OCI-LY1 (cell line): ENCODE results near the gene GPR68.

Experiments used
- H2AFZ ChIP-seq: fragments of 200-600 bp; sonication (generic), shearing (Covaris generic); 2 replicates; pipeline ENCODE4 v1.6.0; 2014; ENCODE audit warnings: antibody characterized with exemption, mild to moderate bottlenecking, low read length
- H3F3A ChIP-seq: fragments of 200-600 bp; sonication (generic), shearing (Covaris generic); 2 replicates; pipeline ENCODE4 v1.6.0; 2014; ENCODE audit warnings: mild to moderate bottlenecking, antibody characterized with exemption, low read length, moderate library complexity; ENCODE audit not compliant: insufficient read depth
- H3K27ac ChIP-seq: fragments of 200-600 bp; sonication (generic); 2 replicates; pipeline ENCODE4 v1.5.1; 2014; ENCODE audit warnings: low read length, mixed run types, mild to moderate bottlenecking, low read depth; ENCODE audit not compliant: poor library complexity, severe bottlenecking
- H3K27me3 ChIP-seq: fragments of 200-600 bp; sonication (generic); 2 replicates; pipeline ENCODE4 v1.6.0; 2014; ENCODE audit warnings: antibody characterized with exemption, mild to moderate bottlenecking, low read length, moderate library complexity; ENCODE audit not compliant: insufficient read depth
- H3K36me3 ChIP-seq: fragments of 200-600 bp; sonication (generic); 2 replicates; pipeline ENCODE4 v1.6.1; 2014; ENCODE audit warnings: mild to moderate bottlenecking, antibody characterized with exemption, low read length, moderate library complexity, mixed read lengths; ENCODE audit not compliant: insufficient read depth
- H3K4me1 ChIP-seq: fragments of 200-600 bp; sonication (generic); 2 replicates; pipeline ENCODE4 v1.5.1; 2014; ENCODE audit warnings: mild to moderate bottlenecking, low read length, moderate library complexity; ENCODE audit not compliant: insufficient read depth, severe bottlenecking
- H3K4me2 ChIP-seq: fragments of 200-600 bp; sonication (generic), shearing (Covaris generic); 2 replicates; pipeline ENCODE4 v1.6.1; 2014; ENCODE audit warnings: low read length
- H3K4me3 ChIP-seq: fragments of 200-600 bp; sonication (generic); 2 replicates; pipeline ENCODE4 v1.5.1; 2014; ENCODE audit warnings: low read length, low read depth, mild to moderate bottlenecking, mixed read lengths; ENCODE audit not compliant: poor library complexity, severe bottlenecking
- H3K79me2 ChIP-seq: fragments of 200-600 bp; shearing (Covaris generic); 2 replicates; pipeline ENCODE4 v1.6.1; 2016; ENCODE audit warnings: mixed run types, low read length, mixed read lengths; ENCODE audit not compliant: insufficient read depth
- H3K9ac ChIP-seq: fragments of 200-600 bp; sonication (generic), shearing (Covaris generic); 2 replicates; pipeline ENCODE4 v1.6.1; 2014; ENCODE audit warnings: mild to moderate bottlenecking, low read length, mixed read lengths
- H3K9me2 ChIP-seq: fragments of 200-600 bp; sonication (generic), shearing (Covaris generic); 2 replicates; pipeline ENCODE4 v1.6.1; 2014; ENCODE audit warnings: low read depth, mild to moderate bottlenecking, low read length, mixed read lengths
- H3K9me3 ChIP-seq: fragments of 200-600 bp; shearing (Covaris generic); 2 replicates; pipeline ENCODE4 v1.6.1; 2014; ENCODE audit warnings: low read length, mixed read lengths
- H4K20me1 ChIP-seq: fragments of 200-600 bp; sonication (generic), shearing (Covaris generic); 2 replicates; pipeline ENCODE4 v1.6.0; 2016; ENCODE audit warnings: mild to moderate bottlenecking, low read length; ENCODE audit not compliant: insufficient read depth
- EZH2 ChIP-seq: fragments of 200-600 bp; sonication (generic), shearing (Covaris generic); IDR thresholded peaks from 2 replicates; pipeline ENCODE4 v1.8.0; 2017; ENCODE audit warnings: borderline replicate concordance, mixed run types, mild to moderate bottlenecking, antibody characterized with exemption, low read length, moderate library complexity, mixed read lengths
- TF ChIP-seq, protein P1 (sequence below): fragments of 200-600 bp; sonication (generic), shearing (Covaris generic); IDR thresholded peaks from 2 replicates; pipeline ENCODE4 v1.5.1; 2017; ENCODE audit warnings: mild to moderate bottlenecking, antibody characterized with exemption, low read length, moderate library complexity, mixed read lengths

GPR68 gene

GRCh38 chr14:91261986-91262549 is 17.6 kb upstream of the GPR68 start:
- H3K27me3 ChIP-seq = no peaks in the 10 kb centered on the region; the same call in 1 of the 2 replicates
- H3K4me2 ChIP-seq = no peak overlapping the region
- no peak overlapping the region for H3K9ac ChIP-seq
- H2AFZ ChIP-seq = no peak overlapping the region
- no peaks in the 10 kb centered on the region for H3K9me2 ChIP-seq
- H3F3A ChIP-seq = no peaks in the 10 kb centered on the region
- H3K4me3 ChIP-seq = no peak overlapping the region
- no peaks in the 10 kb centered on the region for H4K20me1 ChIP-seq
- no peak overlapping the region for H3K27ac ChIP-seq
- H3K4me1 ChIP-seq = peaks cover 17% of the 10 kb centered on the region
- no peaks in the 10 kb centered on the region for H3K79me2 ChIP-seq
- TF ChIP-seq, protein P1, sequence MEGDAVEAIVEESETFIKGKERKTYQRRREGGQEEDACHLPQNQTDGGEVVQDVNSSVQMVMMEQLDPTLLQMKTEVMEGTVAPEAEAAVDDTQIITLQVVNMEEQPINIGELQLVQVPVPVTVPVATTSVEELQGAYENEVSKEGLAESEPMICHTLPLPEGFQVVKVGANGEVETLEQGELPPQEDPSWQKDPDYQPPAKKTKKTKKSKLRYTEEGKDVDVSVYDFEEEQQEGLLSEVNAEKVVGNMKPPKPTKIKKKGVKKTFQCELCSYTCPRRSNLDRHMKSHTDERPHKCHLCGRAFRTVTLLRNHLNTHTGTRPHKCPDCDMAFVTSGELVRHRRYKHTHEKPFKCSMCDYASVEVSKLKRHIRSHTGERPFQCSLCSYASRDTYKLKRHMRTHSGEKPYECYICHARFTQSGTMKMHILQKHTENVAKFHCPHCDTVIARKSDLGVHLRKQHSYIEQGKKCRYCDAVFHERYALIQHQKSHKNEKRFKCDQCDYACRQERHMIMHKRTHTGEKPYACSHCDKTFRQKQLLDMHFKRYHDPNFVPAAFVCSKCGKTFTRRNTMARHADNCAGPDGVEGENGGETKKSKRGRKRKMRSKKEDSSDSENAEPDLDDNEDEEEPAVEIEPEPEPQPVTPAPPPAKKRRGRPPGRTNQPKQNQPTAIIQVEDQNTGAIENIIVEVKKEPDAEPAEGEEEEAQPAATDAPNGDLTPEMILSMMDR = no peak
- no peak for TF ChIP-seq EZH2
- H3K9me3 ChIP-seq = no peaks in the 10 kb centered on the region
- H3K36me3 ChIP-seq = no peaks in the 10 kb centered on the region

DNA sequence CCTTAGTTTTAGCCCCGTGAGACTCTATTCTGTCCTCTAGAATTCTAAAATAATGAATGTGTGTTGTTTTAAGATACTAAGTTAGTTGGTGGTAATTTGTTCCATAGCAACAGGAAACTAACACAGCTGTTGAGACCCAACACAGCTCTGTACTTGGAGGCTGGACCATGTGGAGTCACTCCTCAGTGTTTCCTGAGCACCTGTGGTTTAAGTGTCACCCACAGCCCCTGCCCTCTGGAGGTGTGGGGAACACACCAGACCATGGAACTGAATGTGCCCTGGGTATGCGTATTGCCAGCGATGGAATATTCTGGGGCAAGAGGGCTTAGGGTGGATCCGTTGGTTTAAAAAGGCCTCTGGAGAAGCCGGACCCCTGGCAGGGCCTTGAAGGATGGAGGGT is 16.6 kb upstream of the GPR68 start:
- no peaks in the 10 kb centered on the region for H3K36me3 ChIP-seq
- H3K9ac ChIP-seq = no peak overlapping the region
- no peaks in the 10 kb centered on the region for H3K79me2 ChIP-seq
- peaks cover 17% of the 10 kb centered on the region for H3K4me1 ChIP-seq
- H3K9me2 ChIP-seq = no peaks in the 10 kb centered on the region
- H3K9me3 ChIP-seq = no peaks in the 10 kb centered on the region
- no peaks in the 10 kb centered on the region for H4K20me1 ChIP-seq
- H3F3A ChIP-seq = no peaks in the 10 kb centered on the region
- no peak overlapping the region for H3K4me2 ChIP-seq
- no peak overlapping the region for H3K4me3 ChIP-seq
- no peak overlapping the region for H2AFZ ChIP-seq
- H3K27ac ChIP-seq = no peak overlapping the region
- H3K27me3 ChIP-seq = no peaks in the 10 kb centered on the region; the same call in 1 of the 2 replicates
- TF ChIP-seq EZH2 = no peak
- TF ChIP-seq, protein P1 = no peak

- Histone ChIP-seq H3K36me3 (no peaks in the 10 kb centered on the region), H3K27me3 (no peaks in the 10 kb centered on the region; the same call in 1 of the 2 replicates), H3K9me3 (no peaks in the 10 kb centered on the region), H3K9ac (no peak overlapping the region), H3K79me2 (no peaks in the 10 kb centered on the region), H3K4me1 (peaks cover 10% of the 10 kb centered on the region), H3K4me3 (no peak overlapping the region), H4K20me1 (no peaks in the 10 kb centered on the region), H3K27ac (no peak overlapping the region), H3K9me2 (no peaks in the 10 kb centered on the region), H3F3A (no peaks in the 10 kb centered on the region), H2AFZ (no peak overlapping the region), H3K4me2 (no peak overlapping the region)
- TF ChIP-seq, protein P1 = no peak
- TF ChIP-seq EZH2 = no peak
Measured at GRCh38 chr14:91258876-91259275, 14.4 kb upstream of the GPR68 start.
